ENCODE data around the gene ZBTB42. TPM values are rescaled to one million over a fixed set of nuclear protein-coding genes. Genes with fewer than 3 reads are reported as not detected.

The ZBTB42 gene
- total RNA-seq, 2 experiments from 2014 or later = 2.9 to 3.0 TPM

DNA sequence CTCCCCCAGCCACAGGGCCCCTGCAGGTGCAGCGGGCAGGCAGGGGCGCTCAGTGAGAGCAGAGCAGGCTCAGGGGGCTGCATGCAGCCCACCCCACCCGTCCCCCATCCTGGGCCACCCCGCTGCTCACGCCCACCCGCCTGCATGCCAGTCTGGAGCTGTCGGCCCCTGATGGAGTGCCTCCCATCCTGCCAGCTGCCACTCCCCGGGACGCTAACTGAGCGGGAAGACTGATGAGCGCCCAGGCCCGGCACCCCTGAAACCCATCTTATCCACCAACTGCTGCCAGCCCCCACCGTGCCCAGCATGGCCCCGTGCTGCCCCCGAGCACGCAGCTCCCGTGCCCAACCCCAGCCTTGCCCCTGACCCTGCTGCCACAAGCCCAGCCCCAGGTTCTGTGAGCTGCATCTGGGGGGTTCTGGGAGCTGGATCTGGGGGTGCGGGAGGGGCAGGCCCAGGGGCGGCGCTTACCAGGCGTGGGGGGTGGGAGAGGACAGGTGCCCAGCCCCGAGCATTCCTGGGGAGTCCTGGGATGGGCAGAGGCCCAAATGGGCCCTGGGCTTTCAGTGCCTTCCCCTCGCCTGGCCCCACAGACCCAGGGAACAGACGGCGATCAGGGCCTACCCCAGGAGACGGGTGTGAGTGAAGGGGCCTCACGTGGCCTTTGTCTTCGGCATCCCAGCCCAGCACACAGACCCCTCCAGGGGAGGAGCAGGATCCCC, 18.7 kb upstream of the ZBTB42 start:
- DNase-seq (no peak), ATAC-seq (ENCODE audit: poor library complexity) (no peak)
- POLR2A ChIA-PET = interaction anchor here (0.5 kb wide), 1 partner anchor 14 kb away, joined by 3 read pairs; no protein-coding TSS in a partner anchor
- Histone ChIP-seq H3K4me3 (ENCODE audit: low read length) (no peak overlapping the region), H3K27me3 (ENCODE audit: control insufficient read depth in 1 of 2, insufficient read depth in 2 of 2, low read length in 2 of 2) (no peaks in the 10 kb centered on the region), H3K9me3 (ENCODE audit: control insufficient read depth in 1 of 2, insufficient read depth in 1 of 2, low read length in 2 of 2) (no peaks in the 10 kb centered on the region), H3K36me3 (ENCODE audit: insufficient read depth, low read length) (peaks cover 20% of the 10 kb centered on the region), H3K4me1 (ENCODE audit: insufficient read depth, low read length) (peaks cover 26% of the 10 kb centered on the region), H3K27ac (ENCODE audit: low read depth in 1 of 2, low read length in 2 of 2) (no peak overlapping the region)
- peaks cover 6% of the 10 kb centered on the region for H3K4me1 Mint-ChIP-seq (ENCODE audit: low read depth)
- H3K36me3 Mint-ChIP-seq (ENCODE audit: low read depth) = peaks cover under 1% of the 10 kb centered on the region
- intact Hi-C loops (cut with DNase I, micrococcal nuclease) = no loop called here
- CTCF ChIA-PET = no interaction called here
- no peaks in the 10 kb centered on the region for H3K9me3 Mint-ChIP-seq
- H3K27ac Mint-ChIP-seq = no peak overlapping the region
- TF ChIP-seq, protein P1, sequence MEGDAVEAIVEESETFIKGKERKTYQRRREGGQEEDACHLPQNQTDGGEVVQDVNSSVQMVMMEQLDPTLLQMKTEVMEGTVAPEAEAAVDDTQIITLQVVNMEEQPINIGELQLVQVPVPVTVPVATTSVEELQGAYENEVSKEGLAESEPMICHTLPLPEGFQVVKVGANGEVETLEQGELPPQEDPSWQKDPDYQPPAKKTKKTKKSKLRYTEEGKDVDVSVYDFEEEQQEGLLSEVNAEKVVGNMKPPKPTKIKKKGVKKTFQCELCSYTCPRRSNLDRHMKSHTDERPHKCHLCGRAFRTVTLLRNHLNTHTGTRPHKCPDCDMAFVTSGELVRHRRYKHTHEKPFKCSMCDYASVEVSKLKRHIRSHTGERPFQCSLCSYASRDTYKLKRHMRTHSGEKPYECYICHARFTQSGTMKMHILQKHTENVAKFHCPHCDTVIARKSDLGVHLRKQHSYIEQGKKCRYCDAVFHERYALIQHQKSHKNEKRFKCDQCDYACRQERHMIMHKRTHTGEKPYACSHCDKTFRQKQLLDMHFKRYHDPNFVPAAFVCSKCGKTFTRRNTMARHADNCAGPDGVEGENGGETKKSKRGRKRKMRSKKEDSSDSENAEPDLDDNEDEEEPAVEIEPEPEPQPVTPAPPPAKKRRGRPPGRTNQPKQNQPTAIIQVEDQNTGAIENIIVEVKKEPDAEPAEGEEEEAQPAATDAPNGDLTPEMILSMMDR (IDR thresholded peaks at IDR 0.05) = no peak
- no peaks in the 10 kb centered on the region for H3K27me3 Mint-ChIP-seq
- no peak overlapping the region for H3K4me3 Mint-ChIP-seq

DNA sequence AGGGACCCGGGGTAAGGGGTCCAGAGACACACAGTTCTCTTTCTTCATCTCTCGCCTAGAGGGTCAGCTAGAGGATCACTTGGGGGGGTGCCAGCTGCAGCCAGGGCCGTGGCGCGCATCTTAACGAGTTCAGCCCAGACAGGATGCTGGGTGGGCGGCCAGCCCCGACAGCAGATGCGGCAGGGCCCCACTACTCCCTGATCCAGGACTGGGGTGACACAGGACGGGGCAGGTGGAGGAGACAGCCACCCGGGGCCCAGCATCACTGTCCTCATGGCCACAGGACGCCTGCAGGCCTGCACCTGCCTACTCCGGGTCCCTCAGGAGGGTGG, 18.1 kb upstream of the ZBTB42 start:
- H3K4me1 Mint-ChIP-seq (ENCODE audit: low read depth) = peaks cover 6% of the 10 kb centered on the region
- no peaks in the 10 kb centered on the region for H3K9me3 Mint-ChIP-seq
- Histone ChIP-seq H3K4me3 (ENCODE audit: low read length) (no peak overlapping the region), H3K27ac (ENCODE audit: low read depth in 1 of 2, low read length in 2 of 2) (no peak overlapping the region), H3K9me3 (ENCODE audit: control insufficient read depth in 1 of 2, insufficient read depth in 1 of 2, low read length in 2 of 2) (no peaks in the 10 kb centered on the region), H3K4me1 (ENCODE audit: insufficient read depth, low read length) (peaks cover 31% of the 10 kb centered on the region), H3K36me3 (ENCODE audit: insufficient read depth, low read length) (peaks cover 20% of the 10 kb centered on the region), H3K27me3 (ENCODE audit: control insufficient read depth in 1 of 2, insufficient read depth in 2 of 2, low read length in 2 of 2) (no peaks in the 10 kb centered on the region)
- CTCF ChIA-PET = no interaction called here
- no peaks in the 10 kb centered on the region for H3K27me3 Mint-ChIP-seq
- no peak for ATAC-seq (ENCODE audit: poor library complexity)
- POLR2A ChIA-PET = interaction anchor here (0.5 kb wide), 1 partner anchor 14 kb away, joined by 3 read pairs; no protein-coding TSS in a partner anchor
- DNase-seq = no peak
- no peaks in the 10 kb centered on the region for H3K36me3 Mint-ChIP-seq (ENCODE audit: low read depth)
- intact Hi-C loops (cut with DNase I, micrococcal nuclease) = no loop called here
- no peak overlapping the region for H3K27ac Mint-ChIP-seq
- no peak overlapping the region for H3K4me3 Mint-ChIP-seq
- TF ChIP-seq, protein P1 (IDR thresholded peaks at IDR 0.05) = no peak

DNA sequence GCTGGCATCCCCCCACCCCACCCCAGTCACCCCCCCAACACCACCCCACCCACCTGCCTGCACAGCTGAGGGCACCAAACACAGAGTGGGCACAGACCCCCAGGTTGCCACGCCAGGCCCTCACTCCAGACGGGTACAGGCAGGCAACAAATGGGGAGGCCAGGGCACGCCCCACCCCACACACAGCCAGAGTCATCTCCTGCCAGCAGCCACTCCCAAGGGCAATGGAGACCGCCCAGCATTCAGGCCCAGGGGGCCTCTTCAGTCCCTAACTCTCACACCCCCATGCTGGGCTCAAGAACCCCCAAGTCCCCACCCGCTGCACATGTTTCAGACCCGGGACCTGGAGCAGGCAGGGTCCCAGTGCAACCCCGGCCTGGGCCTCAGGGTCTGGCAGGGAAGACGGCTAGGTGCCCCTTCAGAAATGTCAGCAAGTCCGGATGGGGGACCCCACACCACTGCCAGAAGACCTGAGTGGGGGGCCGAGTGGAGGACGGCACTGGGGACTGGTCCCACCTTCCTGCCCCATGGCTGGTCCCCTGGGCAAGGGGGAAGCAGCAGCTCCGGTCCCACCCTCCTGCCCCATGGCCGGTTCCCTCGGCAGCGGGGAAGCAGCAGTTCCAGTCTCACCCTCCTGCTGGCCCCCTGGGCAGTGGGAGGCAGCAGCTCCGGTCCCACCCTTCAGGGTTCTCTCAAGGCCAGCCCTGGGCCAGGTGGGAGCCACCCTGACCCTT, 17.2 kb upstream of the ZBTB42 start:
- ChIA-PET POLR2A (no interaction called here), CTCF (no interaction called here)
- intact Hi-C loops (cut with DNase I, micrococcal nuclease) = no loop called here
- Mint-ChIP-seq H3K36me3 (ENCODE audit: low read depth) (no peaks in the 10 kb centered on the region), H3K4me1 (ENCODE audit: low read depth) (peaks cover 6% of the 10 kb centered on the region), H3K27ac (no peak overlapping the region), H3K27me3 (no peaks in the 10 kb centered on the region), H3K9me3 (no peaks in the 10 kb centered on the region), H3K4me3 (no peak overlapping the region)
- Histone ChIP-seq H3K4me1 (ENCODE audit: insufficient read depth, low read length) (peaks cover 40% of the 10 kb centered on the region), H3K36me3 (ENCODE audit: insufficient read depth, low read length) (peaks cover 28% of the 10 kb centered on the region), H3K4me3 (ENCODE audit: low read length) (no peak overlapping the region), H3K9me3 (ENCODE audit: control insufficient read depth in 1 of 2, insufficient read depth in 1 of 2, low read length in 2 of 2) (no peaks in the 10 kb centered on the region), H3K27me3 (ENCODE audit: control insufficient read depth in 1 of 2, insufficient read depth in 2 of 2, low read length in 2 of 2) (no peaks in the 10 kb centered on the region), H3K27ac (ENCODE audit: low read depth in 1 of 2, low read length in 2 of 2) (no peak overlapping the region)
- no peak for ATAC-seq (ENCODE audit: poor library complexity)
- no peak for DNase-seq
- TF ChIP-seq, protein P1 (IDR thresholded peaks at IDR 0.05) = no peak
